GM18907 (cell line): ENCODE measurements around the gene SLC7A1.

ENCODE experiments used
- ATAC-seq: cut with Tn5 transposase; IDR thresholded peaks from one replicate; pipeline ENCODE4 v1.9.1; 2021; ENCODE audit warnings: mild to moderate bottlenecking, moderate library complexity; ENCODE audit not compliant: unreplicated experiment

Gene SLC7A1

DNA sequence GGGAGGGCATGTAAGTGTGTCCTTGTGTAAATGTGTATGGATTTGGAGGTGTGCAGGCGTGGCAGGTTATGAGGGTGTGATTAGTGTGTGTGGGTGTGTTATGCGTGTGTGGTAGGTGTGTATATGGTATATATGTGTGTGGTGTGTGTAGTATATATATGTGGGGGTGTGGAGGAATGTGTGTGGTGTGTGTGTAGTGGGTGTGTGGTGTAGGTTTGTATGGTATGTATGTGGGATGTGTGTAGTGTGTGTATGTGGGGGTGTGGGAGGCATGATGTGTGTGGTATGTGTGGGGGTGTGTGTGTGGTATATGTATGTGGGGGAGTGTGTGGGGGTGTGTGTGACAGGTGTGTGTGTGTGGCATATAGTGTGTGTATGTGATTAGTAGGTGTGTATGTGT lies 104.2 kb downstream of the SLC7A1 start:
- ATAC-seq: no peak

- ATAC-seq: no peak
Observed at GRCh38 chr13:29490561-29490885, 105.0 kb downstream of the SLC7A1 start.

GRCh38 chr13:29489650-29490560 lies 105.6 kb downstream of the SLC7A1 start:
- no peak for ATAC-seq

GRCh38 chr13:29487466-29488454 lies 107.7 kb downstream of the SLC7A1 start:
- ATAC-seq: no peak

GRCh38 chr13:29486551-29486950 lies 108.9 kb downstream of the SLC7A1 start:
- no peak for ATAC-seq

DNA sequence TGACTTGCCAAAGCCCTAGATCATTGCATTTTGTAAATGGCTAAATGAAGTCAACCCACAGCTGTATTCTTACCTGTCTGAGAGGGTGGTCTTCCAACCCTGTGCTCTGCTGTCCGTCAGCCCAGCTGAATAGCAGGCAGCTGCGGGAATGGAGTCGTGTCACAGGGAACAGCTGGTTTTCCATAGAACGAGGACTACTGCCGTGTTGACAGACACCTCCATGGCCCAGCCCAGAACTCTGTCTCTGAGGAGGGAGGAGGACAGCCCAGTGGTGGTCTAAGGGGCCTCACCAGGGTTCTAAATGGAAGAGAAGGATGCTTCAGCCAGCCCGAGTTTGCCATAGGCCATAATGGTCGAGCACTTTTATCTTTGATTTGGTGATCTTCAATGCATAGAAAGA lies 110.7 kb downstream of the SLC7A1 start:
- no peak for ATAC-seq

DNA sequence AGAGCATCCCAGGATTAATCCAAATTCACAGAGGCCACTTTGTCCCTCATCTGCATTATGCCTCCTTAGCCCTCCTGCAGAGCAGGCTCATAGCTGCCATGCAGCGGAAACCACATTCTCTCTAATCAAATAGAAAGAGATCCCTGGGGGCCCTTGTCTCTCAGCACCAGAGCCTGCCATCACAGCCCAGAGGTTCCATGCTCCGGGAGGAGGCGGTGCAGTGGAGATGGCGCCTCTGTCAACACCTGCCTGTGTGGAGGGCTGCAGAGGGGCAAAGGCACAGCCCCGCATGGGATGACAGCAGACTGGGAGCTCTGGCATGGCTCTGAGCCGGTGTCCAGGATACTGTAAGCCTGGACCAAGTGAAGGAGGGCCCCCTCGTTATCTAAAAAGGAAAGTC lies 111.3 kb downstream of the SLC7A1 start:
- no peak for ATAC-seq

GRCh38 chr13:29483623-29484022 lies 111.9 kb downstream of the SLC7A1 start:
- ATAC-seq: no peak

- no peak for ATAC-seq
Observed at GRCh38 chr13:29483211-29483610, 112.3 kb downstream of the SLC7A1 start.

GRCh38 chr13:29482504-29482903 lies 113.0 kb downstream of the SLC7A1 start:
- ATAC-seq: no peak

DNA sequence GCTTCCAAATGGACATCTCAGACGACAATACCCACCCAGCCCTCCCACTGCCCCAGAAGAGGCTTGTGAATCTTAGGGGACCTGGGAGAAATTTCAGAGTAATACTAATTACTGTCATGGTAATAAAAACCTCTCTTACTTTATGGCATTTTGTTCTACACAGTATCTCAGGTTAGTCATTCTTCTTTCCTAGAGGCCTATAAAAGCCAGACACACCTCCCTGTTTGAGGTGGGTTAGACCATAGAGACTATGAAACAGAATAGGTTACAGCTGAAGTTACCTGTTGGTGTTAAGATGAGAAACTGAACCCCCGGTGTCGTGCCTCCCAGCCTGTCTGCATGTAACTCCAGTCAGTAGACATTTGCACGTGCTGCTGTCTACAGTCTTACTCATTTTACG lies 113.9 kb downstream of the SLC7A1 start:
- ATAC-seq: no peak

DNA sequence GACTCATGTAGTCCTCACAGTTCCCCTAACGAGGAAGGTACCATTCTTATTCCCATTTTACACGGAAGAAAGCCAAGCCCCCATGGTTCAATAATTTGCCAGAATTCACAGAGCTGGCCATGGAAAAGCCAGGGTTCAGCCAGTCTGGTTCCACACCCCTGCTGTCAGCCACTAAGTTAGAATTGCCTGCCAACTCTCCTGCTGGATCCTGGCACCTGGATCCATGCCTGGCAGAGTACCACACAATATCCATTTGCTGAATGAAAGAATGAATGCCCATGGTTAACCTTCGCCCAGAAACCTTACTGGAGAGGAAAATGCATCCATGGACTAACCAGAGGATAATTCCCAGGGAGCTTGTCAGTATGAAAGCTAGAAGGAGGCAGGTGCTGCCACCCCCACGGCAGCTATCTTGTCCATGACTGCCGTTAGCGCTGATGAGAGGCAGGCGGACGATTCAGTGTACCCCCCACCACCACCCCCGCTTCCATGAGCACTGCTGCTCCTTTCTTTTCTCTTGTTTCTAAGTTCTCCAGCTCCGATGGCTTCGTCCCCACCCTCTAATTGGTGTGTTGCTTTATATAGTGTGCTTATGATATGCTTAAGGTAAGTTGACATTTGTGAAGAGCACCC lies 114.5 kb downstream of the SLC7A1 start:
- ATAC-seq: no peak

DNA sequence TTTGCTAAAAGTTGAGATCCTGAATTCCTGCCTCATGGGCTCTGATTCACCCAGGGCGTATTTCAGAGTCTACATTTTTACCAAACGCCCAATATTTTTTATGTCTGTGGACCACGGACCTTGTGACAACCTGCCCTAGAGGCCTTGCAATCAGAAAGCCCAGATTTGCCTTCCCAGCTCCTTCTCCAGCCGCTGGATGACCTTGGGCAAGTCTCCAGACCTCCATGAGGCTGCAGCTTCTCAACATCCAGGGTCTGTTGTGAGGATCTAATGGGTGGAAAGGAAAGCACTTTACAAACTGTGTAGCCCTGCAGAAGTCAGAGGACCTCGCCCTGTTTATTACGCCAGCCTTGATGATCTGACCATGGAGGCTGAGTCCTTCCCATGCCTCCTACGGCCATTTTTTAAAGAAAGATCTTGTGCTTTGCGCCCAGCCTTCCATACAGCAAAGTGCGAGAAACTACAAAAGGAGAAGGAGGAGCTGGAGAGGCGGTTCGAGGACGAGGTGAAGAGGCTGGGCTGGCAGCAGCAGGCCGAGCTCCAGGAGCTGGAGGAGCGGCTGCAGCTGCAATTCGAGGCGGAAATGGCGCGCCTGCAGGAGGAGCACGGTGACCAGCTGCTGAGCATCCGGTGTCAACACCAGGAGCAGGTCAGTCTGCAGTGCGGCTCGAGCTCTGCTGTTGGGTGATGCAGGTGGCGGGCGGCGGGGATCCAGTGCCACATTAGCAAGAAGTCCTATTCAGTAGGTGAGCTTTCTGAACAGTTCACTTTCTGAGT lies 115.6 kb downstream of the SLC7A1 start:
- ATAC-seq: no peak

DNA sequence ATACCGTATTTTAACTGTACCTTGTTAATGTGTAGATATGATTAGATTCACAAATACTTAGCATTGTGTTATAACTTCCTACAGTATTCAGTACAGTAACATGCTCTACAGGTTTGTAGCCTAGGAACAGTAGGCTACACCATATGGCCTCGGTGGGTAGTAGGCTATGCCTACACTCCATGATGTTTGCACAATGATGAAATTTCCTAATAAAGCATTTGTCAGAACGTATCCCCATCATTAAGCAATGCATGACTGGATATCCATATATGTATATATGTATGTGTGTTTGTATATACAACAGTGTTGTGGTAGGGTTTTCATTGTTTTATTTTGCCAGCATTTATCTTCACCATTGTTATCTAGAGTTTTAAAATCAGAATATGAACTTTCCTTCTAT lies 119.4 kb downstream of the SLC7A1 start:
- no peak for ATAC-seq

- no peak for ATAC-seq
Observed at GRCh38 chr13:29474991-29475390, 120.5 kb downstream of the SLC7A1 start.

- no peak for ATAC-seq
Observed at GRCh38 chr13:29473166-29473565, 122.3 kb downstream of the SLC7A1 start.

GRCh38 chr13:29472332-29472961 lies 123.0 kb downstream of the SLC7A1 start:
- ATAC-seq: peak; percentile 60

- ATAC-seq: no peak
Observed at GRCh38 chr13:29471551-29471950, 123.9 kb downstream of the SLC7A1 start.

DNA sequence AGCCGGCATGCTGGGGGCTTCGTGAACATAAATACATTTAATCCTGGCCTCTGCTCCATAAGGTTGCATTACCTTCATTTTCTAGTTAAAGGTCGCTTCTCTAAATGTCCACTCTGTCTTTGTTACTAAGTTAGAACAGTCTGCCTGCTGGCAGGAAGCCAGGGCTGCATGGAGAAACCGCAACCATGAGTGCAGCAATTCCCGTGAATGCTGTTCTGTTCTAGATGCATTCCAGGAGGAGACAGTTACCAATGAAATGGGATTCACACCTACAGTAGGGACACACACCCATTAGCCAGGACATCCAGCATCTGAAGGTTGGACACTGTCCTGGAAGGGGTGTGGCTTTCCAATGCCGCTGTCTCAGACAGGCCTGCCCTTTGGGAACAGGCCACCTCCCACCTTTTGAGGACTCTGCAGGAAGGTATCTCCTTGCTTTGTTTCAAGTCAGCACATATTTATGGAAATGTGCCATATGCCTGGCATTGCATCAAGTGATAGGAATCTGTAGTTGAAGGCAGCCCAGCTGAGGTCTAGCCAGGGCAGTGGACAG lies 129.7 kb downstream of the SLC7A1 start:
- ATAC-seq: no peak
